Uterus (tissue), 4 donors: ENCODE data around the gene TMEM125. TPM values are rescaled to one million over a fixed set of nuclear protein-coding genes. Genes with fewer than 3 reads are reported as not detected.

Source experiments
- DNase-seq, 2 donors: peaks; one replicate each; pipeline ENCODE4 v3.0.0-alpha.2; 2019 to 2020
- H3K27ac ChIP-seq, 2 donors: fragments of 200-600 bp; sonication (generic); 1 replicate in 1 of 2; 2 replicates in 1 of 2; pipeline ENCODE4 v1.5.1; 2016 to 2018
- H3K27me3 ChIP-seq, 2 donors: fragments of 200-600 bp; sonication (generic); one replicate each; pipeline ENCODE4 v1.5.1; 2018 to 2019; ENCODE audit warnings: control low read depth in 1 of 2
- H3K36me3 ChIP-seq, 2 donors: fragments of 200-600 bp; sonication (generic); one replicate each; pipeline ENCODE4 v1.5.1; 2019; ENCODE audit warnings: control low read depth in 1 of 2
- H3K4me1 ChIP-seq, 2 donors: fragments of 200-600 bp; sonication (generic); one replicate each; pipeline ENCODE4 v1.5.1; 2018 to 2019; ENCODE audit warnings: control low read depth in 1 of 2
- H3K4me3 ChIP-seq, 2 donors: fragments of 200-600 bp; sonication (generic); 1 replicate in 1 of 2; 2 replicates in 1 of 2; pipeline ENCODE4 v1.5.1; 2018 to 2019; ENCODE audit warnings: mild to moderate bottlenecking in 1 of 2
- H3K9me3 ChIP-seq, 2 donors: fragments of 200-600 bp; sonication (generic); one replicate each; pipeline ENCODE4 v1.5.1; 2019; ENCODE audit warnings: control low read depth in 1 of 2
- CTCF ChIP-seq, 4 experiments: fragments of 200-600 bp in 2 of 4; fragments of 450-650 bp in 2 of 4; sonication (generic) in 2 of 4; IDR thresholded peaks; one replicate each; pipeline ENCODE4 v1.5.1; 2016 to 2019; ENCODE audit warnings: antibody characterized with exemption in 4 of 4, mild to moderate bottlenecking in 2 of 4, moderate library complexity in 1 of 4
- POLR2A ChIP-seq, 2 donors: fragments of 450-650 bp; IDR thresholded peaks; one replicate each; pipeline ENCODE4 v1.6.1; 2016; ENCODE audit warnings: antibody characterized with exemption in 2 of 2, mild to moderate bottlenecking in 1 of 2, moderate library complexity in 1 of 2
- intact Hi-C: fragments of 100-400 bp; cut with DNase I; formaldehyde crosslinking; loops from one replicate; pipeline ENCODE4 v1.15.1; 2023; ENCODE audit warnings: low total_unique reads
- total RNA-seq, 4 donors: library from RNA; depleted of rRNA in 3 of 4; stranded (reverse); fragments of >200 nt in 3 of 4; gene quantifications; one replicate each; pipeline versions ENCODE4 v1.1.0 to v1.2.4, GENCODE V29; 2014 to 2023
- donor health status: DM: yes; HTN: yes; CAD: no.

TMEM125 gene
- total RNA-seq, 4 donors from 2014 or later = 0.55 to 3.6 TPM; not detected in 2

GRCh38 chr1:43293896-43294760 lies 24.3 kb downstream of the TMEM125 start:
- H3K27me3 ChIP-seq = no peaks in the 10 kb centered on the region
- intact Hi-C loops = no loop called here
- no peaks in the 10 kb centered on the region for H3K9me3 ChIP-seq
- TF ChIP-seq CTCF (IDR thresholded peaks at IDR 0.05) (no peak), POLR2A (IDR thresholded peaks at IDR 0.05) (no peak)
- H3K36me3 ChIP-seq = no peaks in the 10 kb centered on the region
- no peaks in the 10 kb centered on the region for H3K4me1 ChIP-seq
- peak overlapping the region; percentile 54 to 75 for H3K27ac ChIP-seq
- DNase-seq = no peak
- H3K4me3 ChIP-seq = no peak overlapping the region

DNA sequence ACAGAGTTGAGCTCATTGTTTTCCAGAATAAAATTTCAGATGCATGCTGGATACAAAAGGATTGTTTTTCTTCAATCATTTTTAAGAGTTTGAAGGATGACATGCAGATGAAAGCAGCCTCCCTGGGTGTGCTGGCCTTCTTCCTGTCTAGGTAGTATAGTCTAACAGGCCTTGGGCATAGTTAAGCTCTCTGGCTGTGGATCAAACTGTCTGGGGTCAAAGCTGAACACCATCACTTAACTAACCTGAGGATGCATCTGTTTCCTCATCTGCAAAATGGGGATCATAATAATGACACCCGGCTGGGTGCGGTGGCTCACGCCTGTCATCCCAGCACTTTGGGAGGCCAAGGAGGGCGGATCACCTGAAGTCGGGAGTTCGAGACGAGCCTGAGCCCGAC lies 25.0 kb downstream of the TMEM125 start:
- DNase-seq = no peak
- no peaks in the 10 kb centered on the region for H3K36me3 ChIP-seq
- H3K4me1 ChIP-seq = no peaks in the 10 kb centered on the region
- no peak for TF ChIP-seq CTCF (IDR thresholded peaks at IDR 0.05)
- no peak for TF ChIP-seq POLR2A (IDR thresholded peaks at IDR 0.05)
- peak overlapping the region; percentile 54 to 75 for H3K27ac ChIP-seq
- H3K27me3 ChIP-seq = no peaks in the 10 kb centered on the region
- H3K9me3 ChIP-seq = no peaks in the 10 kb centered on the region
- no peak overlapping the region for H3K4me3 ChIP-seq
- intact Hi-C loops = no loop called here

GRCh38 chr1:43296207-43296606 lies 26.4 kb downstream of the TMEM125 start:
- no peaks in the 10 kb centered on the region for H3K4me1 ChIP-seq
- H3K9me3 ChIP-seq = no peaks in the 10 kb centered on the region
- no peak for DNase-seq
- H3K27me3 ChIP-seq = no peaks in the 10 kb centered on the region
- intact Hi-C loops = no loop called here
- H3K4me3 ChIP-seq = no peak overlapping the region
- TF ChIP-seq CTCF (IDR thresholded peaks at IDR 0.05) = no peak
- no peak for TF ChIP-seq POLR2A (IDR thresholded peaks at IDR 0.05)
- no peaks in the 10 kb centered on the region for H3K36me3 ChIP-seq
- peak overlapping the region; percentile 9 to 59 for H3K27ac ChIP-seq

DNA sequence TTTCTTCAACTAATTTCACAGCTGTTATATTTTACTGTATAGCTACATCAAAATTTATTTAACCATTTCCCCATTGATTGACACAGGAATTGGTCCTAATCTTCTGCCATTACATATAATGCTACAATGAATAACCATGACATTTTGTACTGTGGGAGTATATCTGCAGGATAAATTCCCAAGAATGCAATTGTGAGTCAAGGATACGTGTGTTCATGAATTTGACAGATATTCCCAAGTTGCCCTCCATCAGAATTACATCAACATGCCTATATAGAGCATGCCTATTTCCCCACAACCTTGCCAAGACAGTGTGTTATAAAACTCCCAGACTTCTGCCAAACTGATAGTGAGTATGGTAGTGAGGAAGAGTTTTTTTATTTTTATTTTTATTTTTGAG lies 28.3 kb downstream of the TMEM125 start:
- DNase-seq = no peak
- Histone ChIP-seq H3K27ac (no peak overlapping the region), H3K9me3 (no peaks in the 10 kb centered on the region), H3K4me3 (no peak overlapping the region), H3K36me3 (no peaks in the 10 kb centered on the region), H3K4me1 (no peaks in the 10 kb centered on the region), H3K27me3 (no peaks in the 10 kb centered on the region)
- no peak for TF ChIP-seq POLR2A (IDR thresholded peaks at IDR 0.05)
- TF ChIP-seq CTCF (IDR thresholded peaks at IDR 0.05) = no peak
- intact Hi-C loops = no loop called here

DNA sequence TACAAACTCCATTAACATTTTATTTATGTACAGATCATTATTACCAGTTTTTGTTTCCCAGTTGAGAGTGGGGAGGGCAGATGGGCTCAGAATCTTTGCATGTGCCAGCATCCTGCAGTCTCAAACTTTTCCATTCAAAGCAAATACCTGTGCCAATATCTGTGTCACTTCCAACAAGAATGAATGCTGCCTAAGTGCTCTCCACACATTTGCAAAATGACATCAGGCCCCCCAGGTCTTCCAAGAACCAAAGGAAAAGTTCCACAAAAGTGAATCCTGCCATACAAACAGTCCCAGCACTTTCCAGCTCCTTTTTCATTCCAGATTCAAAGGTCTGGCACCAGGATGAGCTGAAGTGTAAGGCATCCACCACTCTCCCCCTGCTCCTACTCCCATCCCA lies 29.3 kb downstream of the TMEM125 start:
- intact Hi-C loops = no loop called here
- no peaks in the 10 kb centered on the region for H3K4me1 ChIP-seq
- no peaks in the 10 kb centered on the region for H3K9me3 ChIP-seq
- peak overlapping the region; percentile 63 to 76 for H3K27ac ChIP-seq
- no peak for TF ChIP-seq CTCF (IDR thresholded peaks at IDR 0.05)
- TF ChIP-seq POLR2A (IDR thresholded peaks at IDR 0.05) = no peak
- H3K4me3 ChIP-seq = no peak overlapping the region
- H3K36me3 ChIP-seq = no peaks in the 10 kb centered on the region
- no peak for DNase-seq
- H3K27me3 ChIP-seq = no peaks in the 10 kb centered on the region
